GM10266 (cell line): ENCODE results near the gene PNMA8B.
A peak's percentile ranks its signal among the peaks of the same experiment; 100 is the strongest.

ENCODE experiments used
- DNase-seq: peaks from one replicate; pipeline ENCODE4 v3.0.0; 2012; ENCODE audit errors: extremely low spot score
- TF ChIP-seq, protein P1 (sequence below): IDR thresholded peaks from 2 replicates; pipeline ENCODE4 v1.5.1; 2012; ENCODE audit warnings: mild to moderate bottlenecking, low read depth; ENCODE audit not compliant: control insufficient read depth, insufficient read depth; ENCODE audit errors: missing control alignments

PNMA8B gene

DNA sequence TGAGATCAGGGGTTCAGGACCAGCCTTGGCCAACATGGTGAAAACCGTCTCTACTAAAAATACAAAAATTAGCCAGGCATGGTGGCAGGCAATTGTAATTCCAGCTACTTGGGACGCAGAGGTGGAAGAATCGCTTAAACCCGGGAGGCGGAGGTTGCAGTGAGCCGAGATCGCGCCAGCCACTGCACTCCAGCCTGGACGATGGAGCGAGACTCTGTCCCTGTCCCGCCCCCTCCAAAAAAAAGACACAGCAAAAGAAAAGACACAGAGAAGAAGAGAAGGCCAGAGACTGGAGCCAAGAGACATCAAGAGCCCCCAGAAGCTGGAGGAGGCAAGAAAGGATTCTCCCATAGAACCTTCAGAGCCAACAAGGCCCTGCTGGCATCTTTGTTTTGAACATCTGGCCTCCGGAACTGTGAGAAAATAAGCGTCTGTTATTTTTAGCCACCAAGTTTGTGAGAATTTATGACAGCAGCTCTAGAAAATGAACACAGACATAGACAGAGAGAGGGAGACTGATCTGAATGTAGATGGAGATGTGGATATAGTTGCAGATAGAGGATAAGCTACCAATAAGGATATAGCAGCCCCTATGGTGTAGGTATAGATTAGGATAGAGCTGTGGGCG is 25.7 kb upstream of the PNMA8B start:
- DNase-seq: no peak
- TF ChIP-seq, protein P1, sequence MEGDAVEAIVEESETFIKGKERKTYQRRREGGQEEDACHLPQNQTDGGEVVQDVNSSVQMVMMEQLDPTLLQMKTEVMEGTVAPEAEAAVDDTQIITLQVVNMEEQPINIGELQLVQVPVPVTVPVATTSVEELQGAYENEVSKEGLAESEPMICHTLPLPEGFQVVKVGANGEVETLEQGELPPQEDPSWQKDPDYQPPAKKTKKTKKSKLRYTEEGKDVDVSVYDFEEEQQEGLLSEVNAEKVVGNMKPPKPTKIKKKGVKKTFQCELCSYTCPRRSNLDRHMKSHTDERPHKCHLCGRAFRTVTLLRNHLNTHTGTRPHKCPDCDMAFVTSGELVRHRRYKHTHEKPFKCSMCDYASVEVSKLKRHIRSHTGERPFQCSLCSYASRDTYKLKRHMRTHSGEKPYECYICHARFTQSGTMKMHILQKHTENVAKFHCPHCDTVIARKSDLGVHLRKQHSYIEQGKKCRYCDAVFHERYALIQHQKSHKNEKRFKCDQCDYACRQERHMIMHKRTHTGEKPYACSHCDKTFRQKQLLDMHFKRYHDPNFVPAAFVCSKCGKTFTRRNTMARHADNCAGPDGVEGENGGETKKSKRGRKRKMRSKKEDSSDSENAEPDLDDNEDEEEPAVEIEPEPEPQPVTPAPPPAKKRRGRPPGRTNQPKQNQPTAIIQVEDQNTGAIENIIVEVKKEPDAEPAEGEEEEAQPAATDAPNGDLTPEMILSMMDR: no peak

DNA sequence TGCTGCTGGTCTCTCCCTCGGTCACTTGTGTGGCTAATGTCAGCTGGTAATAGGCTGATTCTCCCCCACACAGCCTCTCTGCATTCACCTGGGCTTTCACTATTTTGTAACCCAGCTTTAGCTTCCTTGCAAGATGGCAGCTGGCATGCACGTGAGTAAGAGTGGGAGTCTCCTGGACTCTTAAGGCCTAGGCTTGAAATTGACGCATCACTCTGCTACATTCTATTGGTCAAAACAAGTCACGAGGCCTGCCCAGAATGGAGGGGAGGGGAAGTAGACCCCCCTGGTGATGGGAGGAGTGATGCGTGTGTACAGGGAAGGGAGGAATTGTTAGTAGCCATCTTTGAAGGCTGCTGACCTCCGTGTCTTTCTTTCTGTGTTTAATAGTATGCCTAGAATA is 24.9 kb upstream of the PNMA8B start:
- no peak for DNase-seq
- TF ChIP-seq, protein P1: no peak

DNA sequence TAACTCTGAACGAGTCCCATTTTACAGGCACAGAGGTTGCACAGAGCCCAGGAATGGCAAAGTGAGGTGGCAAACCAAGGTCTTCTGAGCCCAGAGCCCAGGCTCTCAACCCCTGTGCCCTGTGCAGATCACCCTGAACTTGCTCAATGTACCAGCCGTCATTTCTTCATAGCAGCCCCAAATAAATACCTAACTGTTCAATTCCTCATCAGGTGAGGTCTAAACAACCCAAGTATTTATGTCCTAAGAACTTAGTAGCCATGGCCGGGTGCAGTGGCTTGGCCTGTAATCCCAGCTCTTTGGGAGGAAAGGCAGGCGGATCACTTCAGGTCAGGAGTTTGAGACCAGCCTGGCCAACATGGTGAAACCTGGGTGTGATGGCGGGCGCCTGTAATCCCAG is 21.8 kb upstream of the PNMA8B start:
- TF ChIP-seq, protein P1: no peak
- no peak for DNase-seq

DNA sequence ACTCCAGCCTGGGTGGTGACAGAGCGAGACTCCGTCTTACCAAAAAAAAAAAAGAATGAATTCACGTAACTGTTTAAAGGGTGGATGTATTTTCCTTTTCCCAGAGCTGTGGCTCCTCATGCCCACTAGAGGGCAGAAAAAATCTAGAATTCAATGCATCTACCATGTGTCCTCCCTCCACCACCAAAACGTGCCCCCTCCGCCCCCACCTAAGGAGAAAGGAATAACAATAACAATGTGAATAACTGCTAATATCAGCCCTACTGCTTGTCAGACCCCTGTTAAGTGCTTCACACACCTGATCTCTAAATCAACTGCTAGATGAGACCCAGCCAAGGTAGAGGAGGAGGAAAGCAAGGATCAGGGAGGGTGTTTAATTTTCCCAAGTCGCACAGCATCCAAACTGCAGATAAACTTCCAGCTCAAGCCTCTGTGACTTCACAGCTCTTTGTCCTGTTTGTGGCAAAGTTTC is 20.2 kb upstream of the PNMA8B start:
- peak; percentile 55 for DNase-seq
- TF ChIP-seq, protein P1: peak; percentile 54

DNA sequence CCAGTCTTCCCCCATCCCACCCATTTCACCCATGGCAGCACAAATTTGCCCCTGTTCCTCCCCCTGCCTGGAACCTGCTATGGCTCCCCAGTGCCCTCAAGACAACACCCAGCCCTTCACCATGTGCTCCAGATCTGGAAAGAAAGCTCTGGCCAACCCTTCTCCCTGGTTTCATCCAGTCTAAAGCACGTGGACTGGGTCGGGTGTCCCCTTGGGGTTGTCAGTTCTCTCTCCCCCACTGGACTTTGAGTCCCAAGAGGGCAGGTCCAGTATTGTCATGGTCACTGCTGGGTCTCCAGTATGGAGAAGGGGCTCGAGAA is 19.6 kb upstream of the PNMA8B start:
- TF ChIP-seq, protein P1: no peak

DNA sequence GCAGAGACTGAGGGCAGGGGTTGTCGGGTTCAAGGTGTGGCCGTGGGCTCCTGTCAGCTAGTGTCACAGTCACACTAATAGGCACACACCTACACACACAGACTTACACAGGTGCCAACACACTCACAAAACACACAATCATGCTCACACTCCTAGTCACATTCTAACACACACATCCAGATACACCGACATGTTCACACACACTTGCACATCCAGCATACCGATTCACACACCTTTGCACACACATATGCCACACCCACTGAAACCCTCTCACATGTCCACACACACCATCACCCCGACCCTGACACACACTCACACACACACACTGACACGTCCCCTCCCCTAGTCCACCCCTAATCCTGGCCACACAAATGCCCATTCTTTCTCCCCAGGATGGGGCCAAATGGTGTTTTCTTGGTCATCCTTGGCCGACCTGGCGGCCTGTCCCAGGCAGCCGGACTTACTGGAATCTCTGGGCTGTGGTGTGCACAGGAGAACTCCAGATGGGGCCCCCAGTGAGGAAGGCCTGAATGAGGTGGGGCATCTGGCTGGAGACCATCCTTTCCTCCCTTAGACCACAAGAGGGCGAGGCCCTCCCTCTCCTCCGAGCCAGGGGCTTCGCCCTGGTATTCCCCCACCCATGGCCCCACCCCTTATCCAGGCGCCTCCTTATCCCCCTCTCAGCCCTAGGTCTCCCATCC is 19.1 kb upstream of the PNMA8B start:
- no peak for DNase-seq
- TF ChIP-seq, protein P1: no peak

More for the DNA sequence above, 19.6 kb upstream of the PNMA8B start:
- no peak for DNase-seq
